Left ventricle myocardium inferior (tissue), 1 donor: ENCODE measurements around the gene PLEKHG4B. TPM values are rescaled to one million over a fixed set of nuclear protein-coding genes. Genes with fewer than 3 reads are reported as not detected.

Experiments used
- DNase-seq: peaks from one replicate; pipeline ENCODE4 v3.0.0-alpha.2; 2020
- H3K27ac ChIP-seq: fragments of 200-600 bp; replicated peaks from 2 replicates; pipeline ENCODE4 v1.8.0; 2021
- H3K27me3 ChIP-seq: fragments of 200-600 bp; 2 replicates; pipeline ENCODE4 v1.8.0; 2021; ENCODE audit warnings: low read depth
- H3K36me3 ChIP-seq: fragments of 200-600 bp; 2 replicates; pipeline ENCODE4 v1.8.0; 2021
- H3K4me1 ChIP-seq: fragments of 200-600 bp; 2 replicates; pipeline ENCODE4 v1.8.0; 2021
- H3K4me3 ChIP-seq: fragments of 200-600 bp; 2 replicates; pipeline ENCODE4 v1.8.0; 2021; ENCODE audit warnings: mild to moderate bottlenecking, moderate library complexity
- H3K9me3 ChIP-seq: fragments of 200-600 bp; replicated peaks from 2 replicates; pipeline ENCODE4 v1.8.0; 2021
- intact Hi-C: fragments of 100-400 bp; cut with micrococcal nuclease; formaldehyde crosslinking; loops from one replicate; pipeline ENCODE4 v1.11.0; 2022
- total RNA-seq: library from RNA; stranded (reverse); fragmentation: NEBNext Ultra II Directional; extraction: Animal tissue kit (Norgen Biotek cat#: 25700); gene quantifications from one replicate; pipeline ENCODE4 v1.2.1, GENCODE V29; 2021
- TF ChIP-seq, protein P1 (sequence below): fragments of 200-600 bp; IDR thresholded peaks from 2 replicates; pipeline ENCODE4 v1.8.0; 2021; ENCODE audit warnings: antibody characterized with exemption, mild to moderate bottlenecking, borderline replicate concordance
- donor health status: DM: no; HTN: yes; CAD: no; lungs with severe emphysema.

The PLEKHG4B gene
- total RNA-seq, 1 donor from 2014 or later, result not detected

DNA sequence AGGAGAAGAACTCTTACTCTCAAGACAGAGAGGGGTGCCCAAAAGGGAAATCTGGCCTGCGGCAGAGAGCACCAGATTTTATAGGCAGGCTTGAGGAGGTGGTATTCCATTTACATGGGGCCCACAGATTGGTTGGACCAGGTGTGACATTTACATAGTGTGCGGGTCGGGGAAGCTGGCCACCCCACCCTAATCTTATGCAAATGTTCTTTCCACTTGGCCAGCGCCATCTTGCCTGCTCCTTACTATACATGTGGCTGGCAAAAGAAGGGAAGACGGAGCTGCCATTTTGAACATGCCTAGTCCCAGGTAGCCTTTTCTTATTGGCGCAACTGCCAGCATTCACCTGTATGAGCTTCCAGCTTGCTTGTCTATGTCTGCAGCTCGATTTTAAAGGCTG is 34.8 kb downstream of the PLEKHG4B start:
- Histone ChIP-seq H3K4me1 (no peaks in the 10 kb centered on the region), H3K4me3 (no peak overlapping the region), H3K36me3 (no peaks in the 10 kb centered on the region), H3K27ac (no peak overlapping the region), H3K27me3 (peaks cover 38% of the 10 kb centered on the region), H3K9me3 (peaks cover 37% of the 10 kb centered on the region)
- TF ChIP-seq, protein P1, sequence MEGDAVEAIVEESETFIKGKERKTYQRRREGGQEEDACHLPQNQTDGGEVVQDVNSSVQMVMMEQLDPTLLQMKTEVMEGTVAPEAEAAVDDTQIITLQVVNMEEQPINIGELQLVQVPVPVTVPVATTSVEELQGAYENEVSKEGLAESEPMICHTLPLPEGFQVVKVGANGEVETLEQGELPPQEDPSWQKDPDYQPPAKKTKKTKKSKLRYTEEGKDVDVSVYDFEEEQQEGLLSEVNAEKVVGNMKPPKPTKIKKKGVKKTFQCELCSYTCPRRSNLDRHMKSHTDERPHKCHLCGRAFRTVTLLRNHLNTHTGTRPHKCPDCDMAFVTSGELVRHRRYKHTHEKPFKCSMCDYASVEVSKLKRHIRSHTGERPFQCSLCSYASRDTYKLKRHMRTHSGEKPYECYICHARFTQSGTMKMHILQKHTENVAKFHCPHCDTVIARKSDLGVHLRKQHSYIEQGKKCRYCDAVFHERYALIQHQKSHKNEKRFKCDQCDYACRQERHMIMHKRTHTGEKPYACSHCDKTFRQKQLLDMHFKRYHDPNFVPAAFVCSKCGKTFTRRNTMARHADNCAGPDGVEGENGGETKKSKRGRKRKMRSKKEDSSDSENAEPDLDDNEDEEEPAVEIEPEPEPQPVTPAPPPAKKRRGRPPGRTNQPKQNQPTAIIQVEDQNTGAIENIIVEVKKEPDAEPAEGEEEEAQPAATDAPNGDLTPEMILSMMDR, result no peak
- intact Hi-C loops, result no loop called here
- DNase-seq, result no peak

DNA sequence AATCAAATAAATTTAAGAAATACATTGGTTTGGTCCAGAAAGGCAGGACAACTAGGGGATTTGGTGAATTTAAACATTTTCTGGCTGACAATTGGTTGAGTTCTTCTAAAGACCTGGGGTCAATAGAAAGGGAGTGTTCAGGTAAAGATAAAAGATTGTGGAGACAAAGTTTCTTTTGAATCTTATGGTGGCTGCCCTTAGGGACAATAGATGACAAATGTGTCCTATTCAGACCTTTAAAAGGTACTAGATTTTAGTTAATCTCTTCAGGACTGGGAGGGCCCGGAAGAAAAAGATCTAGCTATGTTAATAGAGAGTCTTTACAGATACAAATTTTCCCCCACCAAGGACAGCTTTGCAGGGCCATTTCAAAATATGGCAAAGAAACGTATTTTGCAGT is 35.9 kb downstream of the PLEKHG4B start:
- TF ChIP-seq, protein P1, result no peak
- peaks cover 26% of the 10 kb centered on the region for H3K9me3 ChIP-seq
- H3K36me3 ChIP-seq, result no peaks in the 10 kb centered on the region
- H3K4me1 ChIP-seq, result no peaks in the 10 kb centered on the region
- intact Hi-C loops, result no loop called here
- DNase-seq, result no peak
- H3K4me3 ChIP-seq, result no peak overlapping the region
- peaks cover 44% of the 10 kb centered on the region for H3K27me3 ChIP-seq
- no peak overlapping the region for H3K27ac ChIP-seq

DNA sequence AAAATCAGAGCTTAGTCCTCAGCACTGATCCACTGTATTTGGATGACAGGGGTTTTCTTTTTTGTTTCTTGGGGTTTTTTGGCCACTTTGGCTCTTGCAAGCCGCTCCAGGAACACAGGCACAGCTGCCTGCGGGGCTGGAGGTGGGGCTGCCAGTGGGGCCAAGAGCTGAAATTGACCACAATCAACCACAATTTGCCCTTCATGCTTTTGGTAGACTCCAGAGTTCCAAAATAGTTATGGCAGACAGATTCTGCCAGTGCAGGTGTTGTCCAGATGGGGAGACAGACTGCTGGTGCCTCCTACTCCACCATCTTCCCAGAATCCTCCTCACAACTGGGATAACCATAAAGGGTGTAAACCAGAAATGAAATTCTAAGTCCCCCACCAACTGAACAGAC is 36.5 kb downstream of the PLEKHG4B start:
- Histone ChIP-seq H3K36me3 (no peaks in the 10 kb centered on the region), H3K27ac (no peak overlapping the region), H3K4me3 (no peak overlapping the region), H3K27me3 (peaks cover 50% of the 10 kb centered on the region), H3K9me3 (peaks cover 24% of the 10 kb centered on the region), H3K4me1 (no peaks in the 10 kb centered on the region)
- DNase-seq, result no peak
- TF ChIP-seq, protein P1, result no peak
- intact Hi-C loops, result no loop called here

DNA sequence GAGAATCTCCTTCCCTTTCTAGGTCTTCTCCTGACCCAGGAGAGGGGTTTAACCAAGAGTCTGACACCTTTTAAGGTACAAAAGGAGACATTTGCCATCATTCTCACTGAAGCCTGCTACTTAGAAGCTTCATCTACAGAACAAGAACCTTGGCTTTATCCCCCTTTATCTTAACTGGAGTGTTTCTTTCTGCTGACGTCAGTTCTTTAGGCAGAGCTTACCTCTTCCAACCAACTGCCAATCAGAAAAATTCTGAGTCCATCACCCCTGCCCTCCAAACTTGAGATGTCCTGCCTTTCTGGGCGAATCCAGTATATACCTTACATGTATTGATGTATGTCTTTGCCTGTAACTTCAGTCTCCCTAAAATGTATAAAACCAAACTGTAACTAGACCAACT is 37.2 kb downstream of the PLEKHG4B start:
- H3K4me3 ChIP-seq, result no peak overlapping the region
- no peak overlapping the region for H3K27ac ChIP-seq
- intact Hi-C loops, result no loop called here
- peaks cover 24% of the 10 kb centered on the region for H3K9me3 ChIP-seq
- TF ChIP-seq, protein P1, result no peak
- DNase-seq, result no peak
- peaks cover 52% of the 10 kb centered on the region for H3K27me3 ChIP-seq
- H3K4me1 ChIP-seq, result no peaks in the 10 kb centered on the region
- H3K36me3 ChIP-seq, result no peaks in the 10 kb centered on the region

DNA sequence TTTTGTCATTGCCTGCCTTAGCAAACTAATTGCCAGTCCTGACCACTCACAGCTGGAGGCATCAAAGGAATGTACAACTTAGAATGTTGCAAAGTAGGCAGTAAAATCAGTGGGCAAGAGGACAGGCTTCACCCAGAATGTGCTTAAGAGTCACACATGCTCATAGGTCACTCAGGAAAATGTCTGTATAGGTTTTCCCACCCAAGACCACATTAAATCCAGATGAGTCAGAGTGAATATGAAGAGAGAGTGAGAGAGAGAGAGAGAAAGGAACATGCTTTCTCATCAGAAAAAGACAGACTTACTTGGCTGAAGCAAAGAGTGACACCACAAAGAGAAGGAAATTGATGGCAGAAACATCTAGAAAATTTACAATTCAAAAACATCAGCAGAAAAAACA is 37.9 kb downstream of the PLEKHG4B start:
- intact Hi-C loops, result no loop called here
- Histone ChIP-seq H3K36me3 (no peaks in the 10 kb centered on the region), H3K27me3 (peaks cover 51% of the 10 kb centered on the region), H3K27ac (no peak overlapping the region), H3K4me3 (no peak overlapping the region), H3K4me1 (no peaks in the 10 kb centered on the region), H3K9me3 (peaks cover 22% of the 10 kb centered on the region)
- TF ChIP-seq, protein P1, result no peak
- DNase-seq, result no peak
